LHCN-M2 (cell line): ENCODE results near the gene TMEM121B. TPM values are rescaled to one million over a fixed set of nuclear protein-coding genes. Genes with fewer than 3 reads are reported as not detected.

Experiments
- DNase-seq: peaks from one replicate; pipeline ENCODE4 v3.0.0-alpha.2; 2012; ENCODE audit warnings: low read depth
- total RNA-seq: library from RNA; depleted of rRNA; stranded (reverse); fragments of >200 nt; gene quantifications from 2 replicates; pipeline ENCODE4 v1.2.3, GENCODE V29; 2014

Gene TMEM121B
- total RNA-seq, 1 experiment from 2014 or later, result 0.29 TPM

- no peak for DNase-seq
Observed at GRCh38 chr22:17110791-17111550, 10.2 kb downstream of the TMEM121B start.

DNA sequence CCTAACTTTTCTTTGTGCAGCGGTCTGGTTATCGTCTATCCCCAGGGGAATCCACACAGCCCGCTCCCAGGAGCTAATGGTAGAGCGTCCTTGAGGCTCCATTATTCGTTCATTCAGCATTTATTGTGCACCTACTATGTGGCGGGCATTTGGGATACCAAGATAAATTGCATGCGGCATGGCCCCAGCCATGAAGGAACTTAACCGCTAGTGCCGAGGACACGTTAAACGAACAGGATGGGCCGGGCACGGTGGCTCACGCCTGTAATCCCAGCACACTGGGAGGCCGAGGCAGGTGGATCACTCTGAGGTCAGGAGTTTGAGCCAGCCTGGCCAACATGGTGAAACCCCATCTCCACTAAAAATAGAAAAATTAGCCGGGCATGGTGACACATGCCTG lies 11.2 kb downstream of the TMEM121B start:
- no peak for DNase-seq

- DNase-seq, result no peak
Observed at GRCh38 chr22:17109113-17109865, 11.9 kb downstream of the TMEM121B start.

DNA sequence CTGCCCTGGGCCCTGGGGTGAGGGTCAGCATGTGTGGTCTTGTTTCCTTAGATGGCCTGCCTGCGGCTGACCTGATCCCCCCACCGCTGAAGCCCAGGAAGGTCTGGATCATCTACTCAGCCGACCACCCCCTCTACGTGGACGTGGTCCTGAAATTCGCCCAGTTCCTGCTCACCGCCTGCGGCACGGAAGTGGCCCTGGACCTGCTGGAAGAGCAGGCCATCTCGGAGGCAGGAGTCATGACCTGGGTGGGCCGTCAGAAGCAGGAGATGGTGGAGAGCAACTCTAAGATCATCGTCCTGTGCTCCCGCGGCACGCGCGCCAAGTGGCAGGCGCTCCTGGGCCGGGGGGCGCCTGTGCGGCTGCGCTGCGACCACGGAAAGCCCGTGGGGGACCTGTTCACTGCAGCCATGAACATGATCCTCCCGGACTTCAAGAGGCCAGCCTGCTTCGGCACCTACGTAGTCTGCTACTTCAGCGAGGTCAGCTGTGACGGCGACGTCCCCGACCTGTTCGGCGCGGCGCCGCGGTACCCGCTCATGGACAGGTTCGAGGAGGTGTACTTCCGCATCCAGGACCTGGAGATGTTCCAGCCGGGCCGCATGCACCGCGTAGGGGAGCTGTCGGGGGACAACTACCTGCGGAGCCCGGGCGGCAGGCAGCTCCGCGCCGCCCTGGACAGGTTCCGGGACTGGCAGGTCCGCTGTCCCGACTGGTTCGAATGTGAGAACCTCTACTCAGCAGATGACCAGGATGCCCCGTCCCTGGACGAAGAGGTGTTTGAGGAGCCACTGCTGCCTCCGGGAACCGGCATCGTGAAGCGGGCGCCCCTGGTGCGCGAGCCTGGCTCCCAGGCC lies 12.7 kb downstream of the TMEM121B start:
- no peak for DNase-seq

DNA sequence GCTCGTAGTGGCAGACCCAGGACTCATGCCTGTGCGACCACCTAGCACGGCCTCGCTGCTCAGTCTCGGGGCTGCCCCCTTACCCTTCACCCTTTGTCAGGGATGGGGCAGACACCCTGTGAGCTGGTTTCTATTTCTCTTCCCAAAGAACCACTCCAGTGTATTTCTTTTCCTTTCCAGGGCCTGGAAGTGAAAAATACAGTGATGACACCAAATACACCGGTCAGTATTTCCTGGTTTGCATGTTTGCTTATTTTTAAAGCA lies 13.7 kb downstream of the TMEM121B start:
- no peak for DNase-seq

GRCh38 chr22:17106785-17107546 lies 14.2 kb downstream of the TMEM121B start:
- DNase-seq, result no peak

GRCh38 chr22:17106161-17106784 lies 14.9 kb downstream of the TMEM121B start:
- DNase-seq, result no peak

DNA sequence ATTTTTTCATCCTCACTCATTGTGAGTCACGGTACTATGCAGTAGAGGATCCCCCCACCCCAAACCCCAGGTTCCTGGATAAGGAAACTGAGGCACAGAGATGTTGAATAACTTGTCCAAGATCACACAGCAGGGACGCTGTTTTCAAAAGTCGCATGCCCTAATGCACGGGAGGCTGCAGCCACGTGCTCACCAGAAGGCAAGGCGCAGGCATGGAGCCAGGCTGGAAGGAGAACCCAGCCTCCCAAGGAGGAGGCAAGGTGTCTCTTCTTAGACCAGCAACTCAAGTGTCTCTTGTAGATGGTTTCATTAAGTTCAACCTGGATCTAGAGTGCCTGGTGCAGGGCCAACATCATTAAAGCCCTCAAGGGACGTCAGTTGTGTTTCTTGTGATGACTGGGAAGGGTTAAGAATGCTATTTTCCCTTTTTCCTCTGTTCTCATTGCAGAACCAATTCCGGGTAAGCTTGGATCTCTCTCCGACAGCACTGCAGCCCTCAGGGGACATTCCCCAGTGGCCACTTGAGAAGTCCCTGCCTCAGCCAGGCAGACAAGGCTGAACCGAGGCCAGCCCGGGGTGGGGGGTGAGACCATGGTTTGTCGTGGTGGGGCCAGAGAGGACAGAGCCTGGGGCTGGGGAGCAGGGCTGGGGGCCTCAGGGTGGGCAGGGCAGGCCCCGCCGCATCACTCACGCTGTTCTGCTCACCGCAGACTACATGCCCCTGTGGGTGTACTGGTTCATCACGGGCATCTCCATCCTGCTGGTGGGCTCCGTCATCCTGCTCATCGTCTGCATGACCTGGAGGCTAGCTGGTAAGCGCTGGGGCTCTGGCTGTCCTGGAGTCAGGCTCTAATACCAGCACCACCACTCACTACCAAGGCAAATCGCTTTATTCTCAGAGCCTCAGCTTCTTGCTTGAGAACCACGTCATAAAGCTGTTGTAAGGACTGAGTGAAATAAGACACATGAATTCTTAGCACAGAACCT lies 15.7 kb downstream of the TMEM121B start:
- DNase-seq, result no peak

DNA sequence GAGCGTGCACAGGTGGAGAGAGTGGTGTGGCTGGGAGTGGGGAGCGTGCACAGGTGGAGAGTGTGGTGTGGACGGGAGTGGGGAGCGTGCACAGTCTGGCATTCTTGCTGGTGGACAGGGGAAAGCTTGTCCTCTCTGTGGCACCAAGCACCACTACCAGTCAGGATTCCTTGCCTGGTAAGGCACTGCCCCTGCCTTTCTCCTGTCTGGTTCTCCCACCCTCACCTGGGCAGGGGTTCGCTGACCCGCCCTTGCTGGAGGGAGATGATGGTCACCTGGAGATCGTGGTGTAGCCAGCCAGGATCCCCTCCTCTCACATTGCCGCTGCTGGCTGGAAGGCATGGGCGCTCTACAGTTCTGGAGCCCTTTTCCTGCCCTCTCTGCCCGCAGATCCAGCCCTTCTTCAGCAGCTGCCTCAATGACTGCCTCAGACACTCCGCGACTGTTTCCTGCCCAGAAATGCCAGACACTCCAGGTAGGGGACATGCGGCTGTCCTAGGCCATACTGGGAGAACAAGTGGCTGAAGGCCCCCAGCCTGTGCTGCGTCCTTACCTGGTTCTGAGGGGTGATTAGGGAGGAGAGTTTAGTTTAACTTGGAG lies 16.7 kb downstream of the TMEM121B start:
- no peak for DNase-seq

DNA sequence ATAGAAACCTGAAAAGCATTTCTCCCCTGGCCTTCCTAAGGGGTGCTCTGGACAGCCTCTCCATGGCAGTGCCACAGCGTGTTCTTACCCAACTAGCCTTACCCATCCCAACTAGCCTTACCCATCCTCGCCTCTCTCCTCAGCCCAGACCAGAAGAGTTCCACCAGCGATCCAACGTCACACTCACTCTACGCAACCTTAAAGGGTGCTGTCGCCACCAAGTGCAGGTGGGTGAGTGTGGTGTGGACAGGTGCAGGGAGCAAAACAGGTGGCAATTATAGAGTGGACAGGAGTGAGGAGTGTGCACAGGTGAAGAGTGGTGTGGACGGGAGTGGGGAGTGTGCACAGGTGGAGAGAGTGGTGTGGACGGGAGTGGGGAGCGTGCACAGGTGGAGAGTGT lies 17.8 kb downstream of the TMEM121B start:
- DNase-seq, result no peak

DNA sequence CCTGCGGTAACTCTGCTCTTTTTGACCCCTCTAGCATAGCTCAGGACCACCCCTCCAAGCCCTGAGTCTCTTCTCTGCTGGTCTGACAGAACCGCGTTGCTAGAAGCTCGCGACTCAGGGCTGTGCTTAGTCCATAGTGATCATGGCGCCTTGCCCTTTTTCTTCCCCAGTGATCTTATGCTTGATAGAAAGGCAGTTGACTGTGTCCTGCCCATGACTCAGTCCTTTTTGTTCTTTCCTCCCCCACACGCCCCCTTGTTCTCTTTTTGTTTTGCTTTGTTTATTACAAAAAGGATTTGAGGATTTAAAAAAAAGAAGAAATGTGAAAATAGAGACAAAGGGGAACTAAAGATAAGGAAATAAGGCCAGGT lies 18.9 kb downstream of the TMEM121B start:
- DNase-seq, result no peak

- DNase-seq, result no peak
Observed at GRCh38 chr22:17101475-17102296, 19.5 kb downstream of the TMEM121B start.

DNA sequence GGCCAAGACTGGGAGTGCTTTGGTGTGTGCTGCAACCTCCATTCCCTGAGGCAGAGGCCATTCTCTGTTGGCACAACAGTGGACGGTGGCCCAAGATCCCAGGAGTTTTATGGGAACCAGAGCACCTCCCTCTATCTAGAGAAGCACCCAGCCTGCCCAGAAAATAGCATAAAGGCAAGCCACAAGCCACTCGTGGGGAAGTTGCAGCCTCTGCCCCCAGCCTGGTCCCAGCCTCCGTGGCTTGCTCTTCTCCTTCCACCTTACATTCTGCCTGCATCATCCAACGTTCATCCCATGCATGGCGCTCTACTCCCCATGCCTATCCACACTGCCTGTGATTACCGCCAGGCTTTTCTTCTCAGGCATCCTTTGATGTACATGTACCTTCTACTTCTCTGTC lies 20.5 kb downstream of the TMEM121B start:
- no peak for DNase-seq

DNA sequence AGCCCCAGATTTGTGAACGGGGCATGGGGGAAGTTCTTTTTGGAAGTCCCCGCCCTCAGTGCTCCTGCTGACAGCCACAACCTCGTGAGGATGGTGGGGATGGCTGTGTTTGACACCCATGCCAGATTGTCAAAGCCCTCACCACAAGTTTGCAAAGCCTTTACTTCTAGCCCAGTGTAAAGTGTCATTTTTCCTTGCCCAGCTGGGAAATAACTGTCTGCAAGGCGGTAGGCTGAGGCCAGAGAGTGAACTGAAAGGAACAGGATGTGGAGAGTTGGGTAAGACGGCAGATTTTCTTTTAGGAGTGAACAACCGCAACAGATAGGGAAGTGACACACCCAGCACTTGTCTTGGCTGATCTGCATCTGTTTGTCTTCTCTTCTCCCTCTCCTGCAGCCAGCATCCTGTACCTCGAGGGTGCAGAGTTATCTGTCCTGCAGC lies 22.8 kb downstream of the TMEM121B start:
- DNase-seq, result no peak

- DNase-seq, result no peak
Observed at GRCh38 chr22:17097701-17098100, 23.5 kb downstream of the TMEM121B start.

- DNase-seq, result no peak
Observed at GRCh38 chr22:17097062-17097461, 24.1 kb downstream of the TMEM121B start.

GRCh38 chr22:17096071-17096470 lies 25.1 kb downstream of the TMEM121B start:
- DNase-seq, result no peak

DNA sequence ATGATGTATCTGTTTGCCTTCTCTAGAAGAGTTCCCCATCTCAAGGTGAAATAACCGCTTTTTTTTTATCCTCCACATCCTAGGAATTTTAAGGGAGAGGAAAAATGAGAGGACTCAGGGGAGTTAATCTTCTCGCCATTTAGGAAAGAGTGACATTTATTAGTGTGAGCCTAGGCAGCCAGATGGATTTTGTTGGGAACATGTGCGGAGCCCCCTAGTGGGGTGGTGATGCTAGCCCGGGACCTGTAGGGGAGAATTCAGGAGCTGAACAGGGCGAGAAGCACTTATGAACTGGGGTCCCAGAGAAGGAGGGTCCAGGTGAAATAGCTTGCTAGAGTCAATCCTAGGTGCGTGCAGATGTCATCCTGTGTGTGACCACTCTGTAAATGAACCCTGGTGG lies 25.6 kb downstream of the TMEM121B start:
- DNase-seq, result no peak

- DNase-seq, result no peak
Observed at GRCh38 chr22:17093081-17093480, 28.1 kb downstream of the TMEM121B start.
